HepG2 (cell line): ENCODE measurements around the gene FAM131C. TPM values are rescaled to one million over a fixed set of nuclear protein-coding genes. Genes with fewer than 3 reads are reported as not detected.

Source experiments
- CENPT ChIP-seq: sonication (generic); formaldehyde crosslinking; IDR thresholded peaks from 2 replicates; pipeline ENCODE4 v1.8.0; 2022; ENCODE audit warnings: low read depth, mild to moderate bottlenecking, moderate library complexity, missing genetic modification reagents
- ERF ChIP-seq: IDR thresholded peaks from 2 replicates; pipeline ENCODE4 v1.6.1; 2018; ENCODE audit warnings: missing biosample characterization, missing genetic modification reagents
- HDAC2 ChIP-seq: sonication (generic); formaldehyde crosslinking; IDR thresholded peaks from 2 replicates; pipeline ENCODE4 v1.4.0; 2020; ENCODE audit warnings: missing genetic modification reagents
- HNF4G ChIP-seq, 2 experiments: sonication (generic) in 1 of 2; formaldehyde crosslinking in 1 of 2; IDR thresholded peaks; 2 replicates each; pipeline versions ENCODE4 v1.4.0 to v1.6.1; 2011 to 2020; ENCODE audit warnings: borderline replicate concordance in 2 of 2, low read depth in 2 of 2, mild to moderate bottlenecking in 2 of 2, low read length in 1 of 2, missing genetic modification reagents in 1 of 2, moderate library complexity in 1 of 2
- JARID2 ChIP-seq: sonication (generic); formaldehyde crosslinking; IDR thresholded peaks from 2 replicates; pipeline ENCODE4 v1.8.1; 2023; ENCODE audit warnings: missing genetic modification reagents, inconsistent platforms; ENCODE audit not compliant: insufficient replicate concordance
- KLF16 ChIP-seq, 2 experiments: sonication (generic) in 1 of 2; formaldehyde crosslinking in 1 of 2; IDR thresholded peaks; 2 replicates each; pipeline versions ENCODE4 v1.6.1 to v1.8.0; 2016 to 2023; ENCODE audit warnings: missing genetic modification reagents in 2 of 2, missing compliant biosample characterization in 1 of 2
- KLF6 ChIP-seq: IDR thresholded peaks from 2 replicates; pipeline ENCODE4 v1.8.0; 2016; ENCODE audit warnings: missing biosample characterization, missing genetic modification reagents
- NFIB ChIP-seq: sonication (generic); formaldehyde crosslinking; IDR thresholded peaks from 2 replicates; pipeline ENCODE4 v1.9.0; 2021; ENCODE audit warnings: missing genetic modification reagents, mild to moderate bottlenecking, borderline replicate concordance
- NR3C1 ChIP-seq: sonication (generic); formaldehyde crosslinking; IDR thresholded peaks from 2 replicates; pipeline ENCODE4 v1.4.0; 2020; ENCODE audit warnings: missing genetic modification reagents
- SAFB2 ChIP-seq: sonication (generic); formaldehyde crosslinking; IDR thresholded peaks from 2 replicates; pipeline ENCODE4 v1.5.1; 2020; ENCODE audit warnings: missing genetic modification reagents, low read depth, mild to moderate bottlenecking, borderline replicate concordance
- SRSF4 ChIP-seq: fragments of 200-400 bp; formaldehyde crosslinking; IDR thresholded peaks from one replicate; pipeline ENCODE4 v1.6.1; 2018; ENCODE audit warnings: mild to moderate bottlenecking, low read depth, low read length, moderate library complexity; ENCODE audit not compliant: poor library complexity, severe bottlenecking
- XRCC5 ChIP-seq: fragments of 200-400 bp; formaldehyde crosslinking; optimal IDR thresholded peaks from 2 replicates; pipeline ENCODE3; 2017; ENCODE audit warnings: mild to moderate bottlenecking, low read length
- ZFAT ChIP-seq: sonication (generic); formaldehyde crosslinking; conservative IDR thresholded peaks from 2 replicates; pipeline ENCODE4 v1.8.1; 2023; ENCODE audit warnings: missing genetic modification reagents, inconsistent platforms
- ZFP90 ChIP-seq: sonication (generic); formaldehyde crosslinking; IDR thresholded peaks from 2 replicates; pipeline ENCODE4 v1.8.0; 2022; ENCODE audit warnings: missing genetic modification reagents, mild to moderate bottlenecking, inconsistent platforms, borderline replicate concordance
- ZNF274 ChIP-seq: sonication (generic); formaldehyde crosslinking; IDR thresholded peaks from 2 replicates; pipeline ENCODE4 v1.5.1; 2020; ENCODE audit warnings: mild to moderate bottlenecking, missing genetic modification reagents
- ZNF362 ChIP-seq: sonication (generic); formaldehyde crosslinking; IDR thresholded peaks from 2 replicates; pipeline ENCODE4 v1.4.0; 2020; ENCODE audit warnings: missing genetic modification reagents, mild to moderate bottlenecking, borderline replicate concordance
- polyA plus RNA-seq, 8 experiments: library from polyadenylated mRNA; depleted of rRNA in 3 of 8; stranded (reverse) in 7 of 8; unstranded in 1 of 8; fragments of >200 nt; fragmentation: Illumina TruSeq in 4 of 8; extraction: Trizol in 4 of 8; gene quantifications; 2 replicates each; pipeline versions ENCODE4 v1.2.1 to v1.2.3, GENCODE V29; 2011 to 2016; ENCODE audit warnings: low read depth in 4 of 8, missing spikeins in 1 of 8, mixed read lengths in 1 of 8; ENCODE audit not compliant: insufficient read depth in 1 of 8
- total RNA-seq, 5 experiments: library from RNA; depleted of rRNA; stranded (reverse); fragments of >200 nt; fragmentation: Illumina TruSeq; extraction: Trizol; gene quantifications; 2 replicates each; pipeline ENCODE4 v1.2.3, GENCODE V29; 2016; ENCODE audit warnings: low read depth in 1 of 5
- TF ChIP-seq, protein P1 (sequence below): sonication (generic); formaldehyde crosslinking; IDR thresholded peaks from 2 replicates; pipeline ENCODE4 v1.8.0; 2022; ENCODE audit warnings: missing genetic modification reagents, mild to moderate bottlenecking, moderate library complexity, borderline replicate concordance
- TF ChIP-seq, protein P2 (sequence below), 2 experiments: sonication (generic) in 1 of 2; formaldehyde crosslinking in 1 of 2; IDR thresholded peaks; 2 replicates each; pipeline versions ENCODE4 v1.4.0 to v1.6.1; 2018 to 2020; ENCODE audit warnings: missing genetic modification reagents in 2 of 2, borderline replicate concordance in 1 of 2, low read depth in 1 of 2, mild to moderate bottlenecking in 1 of 2, missing biosample characterization in 1 of 2
- TF ChIP-seq, protein P3 (sequence below): sonication (generic); formaldehyde crosslinking; IDR thresholded peaks from 2 replicates; pipeline ENCODE4 v1.4.0; 2020; ENCODE audit warnings: missing genetic modification reagents

Gene FAM131C
- total and polyA plus RNA-seq, 2 of the 13 experiments (the other 11 are each of a cell fraction or from before 2014, with no cell fraction given) = 0.07 TPM; not detected in 1

GRCh38 chr1:16112596-16113555 lies 39.4 kb upstream of the FAM131C start (continued):
- TF ChIP-seq, protein P1, sequence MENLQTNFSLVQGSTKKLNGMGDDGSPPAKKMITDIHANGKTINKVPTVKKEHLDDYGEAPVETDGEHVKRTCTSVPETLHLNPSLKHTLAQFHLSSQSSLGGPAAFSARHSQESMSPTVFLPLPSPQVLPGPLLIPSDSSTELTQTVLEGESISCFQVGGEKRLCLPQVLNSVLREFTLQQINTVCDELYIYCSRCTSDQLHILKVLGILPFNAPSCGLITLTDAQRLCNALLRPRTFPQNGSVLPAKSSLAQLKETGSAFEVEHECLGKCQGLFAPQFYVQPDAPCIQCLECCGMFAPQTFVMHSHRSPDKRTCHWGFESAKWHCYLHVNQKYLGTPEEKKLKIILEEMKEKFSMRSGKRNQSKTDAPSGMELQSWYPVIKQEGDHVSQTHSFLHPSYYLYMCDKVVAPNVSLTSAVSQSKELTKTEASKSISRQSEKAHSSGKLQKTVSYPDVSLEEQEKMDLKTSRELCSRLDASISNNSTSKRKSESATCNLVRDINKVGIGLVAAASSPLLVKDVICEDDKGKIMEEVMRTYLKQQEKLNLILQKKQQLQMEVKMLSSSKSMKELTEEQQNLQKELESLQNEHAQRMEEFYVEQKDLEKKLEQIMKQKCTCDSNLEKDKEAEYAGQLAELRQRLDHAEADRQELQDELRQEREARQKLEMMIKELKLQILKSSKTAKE (CRISPR knock-in tag) = peak; percentile 99
- TF ChIP-seq, protein P2, sequence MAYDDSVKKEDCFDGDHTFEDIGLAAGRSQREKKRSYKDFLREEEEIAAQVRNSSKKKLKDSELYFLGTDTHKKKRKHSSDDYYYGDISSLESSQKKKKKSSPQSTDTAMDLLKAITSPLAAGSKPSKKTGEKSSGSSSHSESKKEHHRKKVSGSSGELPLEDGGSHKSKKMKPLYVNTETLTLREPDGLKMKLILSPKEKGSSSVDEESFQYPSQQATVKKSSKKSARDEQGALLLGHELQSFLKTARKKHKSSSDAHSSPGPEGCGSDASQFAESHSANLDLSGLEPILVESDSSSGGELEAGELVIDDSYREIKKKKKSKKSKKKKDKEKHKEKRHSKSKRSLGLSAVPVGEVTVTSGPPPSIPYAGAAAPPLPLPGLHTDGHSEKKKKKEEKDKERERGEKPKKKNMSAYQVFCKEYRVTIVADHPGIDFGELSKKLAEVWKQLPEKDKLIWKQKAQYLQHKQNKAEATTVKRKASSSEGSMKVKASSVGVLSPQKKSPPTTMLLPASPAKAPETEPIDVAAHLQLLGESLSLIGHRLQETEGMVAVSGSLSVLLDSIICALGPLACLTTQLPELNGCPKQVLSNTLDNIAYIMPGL (CRISPR knock-in tag; IDR thresholded peaks at IDR 0.05; ENCODE audit: borderline replicate concordance in 1 of 2, low read depth in 1 of 2) = no peak
- TF ChIP-seq ZFAT (CRISPR knock-in tag) = no peak
- TF ChIP-seq CENPT (CRISPR knock-in tag) = no peak
- TF ChIP-seq XRCC5 = peak; percentile 81
- no peak for TF ChIP-seq JARID2
- TF ChIP-seq ZNF362 (CRISPR knock-in tag) = peak; percentile 37; the same call in 1 of the 2 replicates
- TF ChIP-seq KLF16 (CRISPR knock-in tag; IDR thresholded peaks at IDR 0.05) = 0 out of 4 replicates have a peak, but pooled peaks of 1 of the 2 experiments have one; percentile 39
- TF ChIP-seq HDAC2 (CRISPR knock-in tag) = peak; percentile 88
- no peak for TF ChIP-seq SAFB2
- TF ChIP-seq ERF (CRISPR knock-in tag) = no peak
- TF ChIP-seq ZFP90 = peak; percentile 62; the same call in 1 of the 2 replicates
- no peak for TF ChIP-seq SRSF4
- peak; percentile 93 for TF ChIP-seq HNF4G (IDR thresholded peaks at IDR 0.05; ENCODE audit: borderline replicate concordance, low read depth, low read length)
- peak; percentile 64; the same call in 1 of the 2 replicates for TF ChIP-seq HNF4G (CRISPR knock-in tag; IDR thresholded peaks at IDR 0.05; ENCODE audit: borderline replicate concordance, low read depth)
- TF ChIP-seq NFIB (CRISPR knock-in tag) = no peak
- TF ChIP-seq NR3C1 (CRISPR knock-in tag) = no peak
- TF ChIP-seq, protein P3, sequence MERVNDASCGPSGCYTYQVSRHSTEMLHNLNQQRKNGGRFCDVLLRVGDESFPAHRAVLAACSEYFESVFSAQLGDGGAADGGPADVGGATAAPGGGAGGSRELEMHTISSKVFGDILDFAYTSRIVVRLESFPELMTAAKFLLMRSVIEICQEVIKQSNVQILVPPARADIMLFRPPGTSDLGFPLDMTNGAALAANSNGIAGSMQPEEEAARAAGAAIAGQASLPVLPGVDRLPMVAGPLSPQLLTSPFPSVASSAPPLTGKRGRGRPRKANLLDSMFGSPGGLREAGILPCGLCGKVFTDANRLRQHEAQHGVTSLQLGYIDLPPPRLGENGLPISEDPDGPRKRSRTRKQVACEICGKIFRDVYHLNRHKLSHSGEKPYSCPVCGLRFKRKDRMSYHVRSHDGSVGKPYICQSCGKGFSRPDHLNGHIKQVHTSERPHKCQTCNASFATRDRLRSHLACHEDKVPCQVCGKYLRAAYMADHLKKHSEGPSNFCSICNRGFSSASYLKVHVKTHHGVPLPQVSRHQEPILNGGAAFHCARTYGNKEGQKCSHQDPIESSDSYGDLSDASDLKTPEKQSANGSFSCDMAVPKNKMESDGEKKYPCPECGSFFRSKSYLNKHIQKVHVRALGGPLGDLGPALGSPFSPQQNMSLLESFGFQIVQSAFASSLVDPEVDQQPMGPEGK (CRISPR knock-in tag) = peak; percentile 96
- TF ChIP-seq ZNF274 (CRISPR knock-in tag) = no peak
- TF ChIP-seq KLF6 (CRISPR knock-in tag) = no peak
